D721Med (cell line): ENCODE results near the gene APOBEC3A.
"Not testable (repeated sequence)": the region's sequence is repeated elsewhere in the genome, so short reads cannot be mapped to it uniquely, and the experiment has no call there.

Experiments
- DNase-seq: peaks from one replicate; pipeline ENCODE4 v3.0.0; 2011; ENCODE audit warnings: low spot score; ENCODE audit not compliant: insufficient read length
- FAIRE-seq: peaks from 2 replicates; lab custom pipeline; 2011; peaks lifted over from hg19 to GRCh38; lab: Jason Lieb, UNC
- CTCF ChIP-seq: IDR thresholded peaks from 2 replicates; pipeline ENCODE4 v1.5.1; 2012; ENCODE audit warnings: mild to moderate bottlenecking, control low read depth; ENCODE audit not compliant: insufficient read depth; ENCODE audit errors: missing control alignments

APOBEC3A gene

DNA sequence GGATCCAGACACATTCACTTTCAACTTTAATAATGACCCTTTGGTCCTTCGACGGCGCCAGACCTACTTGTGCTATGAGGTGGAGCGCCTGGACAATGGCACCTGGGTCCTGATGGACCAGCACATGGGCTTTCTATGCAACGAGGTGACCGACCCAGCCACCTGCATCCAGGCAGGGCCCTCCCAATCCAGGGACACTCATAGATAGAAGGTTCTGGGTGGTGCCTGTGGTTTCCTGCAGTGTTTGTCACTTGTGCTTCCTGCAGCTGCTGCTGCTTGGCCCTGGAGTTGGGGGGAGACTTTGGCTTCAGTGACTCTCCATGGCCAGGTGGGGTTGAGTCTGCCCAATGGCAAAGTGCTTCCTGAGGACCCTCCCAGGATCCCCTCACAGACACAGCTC is 32.1 kb downstream of the APOBEC3A start:
- DNase-seq (no peak), FAIRE-seq (no peak)
- TF ChIP-seq CTCF: no peak

- not testable (repeated sequence) for DNase-seq
These were observed 35.5 kb downstream of the APOBEC3A start for GRCh38 chr22:38992871-38993371.

GRCh38 chr22:38996105-38996504 is 38.7 kb downstream of the APOBEC3A start:
- DNase-seq (no peak), FAIRE-seq (no peak)
- no peak for TF ChIP-seq CTCF

More at GRCh38 chr22:38992871-38993371, 35.5 kb downstream of the APOBEC3A start:
- not testable (repeated sequence) for FAIRE-seq

DNA sequence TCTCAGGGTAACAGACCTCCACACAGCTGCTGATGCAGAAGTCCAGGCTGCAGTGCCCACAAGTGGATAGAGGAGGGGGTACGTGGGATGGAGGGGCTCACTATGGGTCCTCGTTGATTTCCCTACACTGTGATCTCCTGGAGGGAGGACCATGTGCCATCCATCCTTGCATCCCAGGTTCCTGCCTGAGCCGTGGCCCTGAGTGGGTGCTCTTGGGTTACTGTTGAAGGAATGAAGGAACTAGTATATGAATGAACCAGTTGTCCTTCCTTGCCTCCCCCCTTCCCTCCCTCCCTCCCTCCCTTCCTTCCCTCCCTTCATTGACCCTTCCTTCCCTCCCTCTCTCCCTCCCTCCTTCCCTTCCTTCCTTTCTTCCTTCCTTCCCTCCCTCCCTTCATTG is 40.1 kb downstream of the APOBEC3A start:
- TF ChIP-seq CTCF: no peak
- DNase-seq: no peak
- FAIRE-seq: no peak

- TF ChIP-seq CTCF: peak; percentile 63
- FAIRE-seq (no peak), DNase-seq (peak; percentile 39)
These were observed 45.8 kb downstream of the APOBEC3A start for GRCh38 chr22:39003165-39003638.

GRCh38 chr22:39007177-39007576 is 49.8 kb downstream of the APOBEC3A start:
- DNase-seq: no peak
- no peak for TF ChIP-seq CTCF
- no peak for FAIRE-seq

- not testable (repeated sequence) for DNase-seq, FAIRE-seq
These were observed 51.0 kb downstream of the APOBEC3A start for GRCh38 chr22:39008271-39008850.

DNA sequence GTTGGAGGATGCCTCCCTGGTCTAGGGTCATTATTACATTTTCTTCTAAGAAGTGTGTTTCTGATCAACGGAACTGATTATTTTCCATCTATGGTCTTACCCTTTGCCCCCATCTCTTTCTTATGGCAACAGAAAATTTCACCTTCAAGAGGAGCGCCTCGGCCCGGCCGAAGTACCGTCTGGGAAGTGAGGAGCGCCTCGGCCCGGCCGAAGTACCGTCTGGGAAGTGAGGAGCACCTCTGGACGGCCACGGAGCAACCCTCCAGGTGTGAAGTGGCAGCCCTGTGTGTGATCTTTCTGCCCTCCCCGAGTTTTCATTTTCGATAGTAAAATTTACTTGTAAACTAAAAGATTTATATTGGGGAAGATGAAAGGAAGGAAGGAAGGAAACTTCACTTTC is 53.5 kb downstream of the APOBEC3A start:
- DNase-seq (no peak), FAIRE-seq (no peak)
- TF ChIP-seq CTCF: no peak
